Measurements from ENCODE around the gene ZBTB48.
A peak's percentile ranks its signal among the peaks of the same experiment; 100 is the strongest.
"Not testable (repeated sequence)": the region's sequence is repeated elsewhere in the genome, so short reads cannot be mapped to it uniquely, and the experiment has no call there.

The ZBTB48 gene

DNA sequence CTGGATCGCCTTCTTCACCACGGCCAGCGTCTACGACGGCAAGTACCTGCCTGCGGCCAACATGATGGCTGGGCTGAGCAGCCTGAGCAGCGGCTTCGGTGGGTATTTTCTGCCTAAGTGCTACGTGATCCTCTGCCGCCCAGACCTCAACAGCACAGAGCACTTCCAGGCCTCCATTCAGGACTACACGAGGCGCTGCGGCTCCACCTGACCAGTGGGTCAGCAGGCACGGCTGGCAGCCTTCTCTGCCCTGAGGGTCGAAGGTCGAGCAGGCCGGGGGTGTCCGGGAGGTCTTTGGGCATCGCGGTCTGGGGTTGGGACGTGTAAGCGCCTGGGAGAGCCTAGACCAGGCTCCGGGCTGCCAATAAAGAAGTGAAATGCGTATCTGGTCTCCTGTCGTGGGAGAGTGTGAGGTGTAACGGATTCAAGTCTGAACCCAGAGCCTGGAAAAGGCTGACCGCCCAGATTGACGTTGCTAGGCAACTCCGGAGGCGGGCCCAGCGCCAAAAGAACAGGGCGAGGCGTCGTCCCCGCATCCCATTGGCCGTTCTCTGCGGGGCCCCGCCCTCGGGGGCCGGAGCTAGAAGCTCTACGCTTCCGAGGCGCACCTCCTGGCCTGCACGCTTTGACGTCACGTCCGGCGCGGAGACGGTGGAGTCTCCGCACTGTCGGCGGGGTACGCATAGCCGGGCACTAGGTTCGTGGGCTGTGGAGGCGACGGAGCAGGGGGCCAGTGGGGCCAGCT lies at the start of gene ZBTB48:
Gene ZBTB48, plus strand, starts transcription at position 621 of the 745 bp plus-strand sequence. CDS start 616 bp downstream, outside the sequence.
- peak; percentile 95 for DNase-seq

DNA sequence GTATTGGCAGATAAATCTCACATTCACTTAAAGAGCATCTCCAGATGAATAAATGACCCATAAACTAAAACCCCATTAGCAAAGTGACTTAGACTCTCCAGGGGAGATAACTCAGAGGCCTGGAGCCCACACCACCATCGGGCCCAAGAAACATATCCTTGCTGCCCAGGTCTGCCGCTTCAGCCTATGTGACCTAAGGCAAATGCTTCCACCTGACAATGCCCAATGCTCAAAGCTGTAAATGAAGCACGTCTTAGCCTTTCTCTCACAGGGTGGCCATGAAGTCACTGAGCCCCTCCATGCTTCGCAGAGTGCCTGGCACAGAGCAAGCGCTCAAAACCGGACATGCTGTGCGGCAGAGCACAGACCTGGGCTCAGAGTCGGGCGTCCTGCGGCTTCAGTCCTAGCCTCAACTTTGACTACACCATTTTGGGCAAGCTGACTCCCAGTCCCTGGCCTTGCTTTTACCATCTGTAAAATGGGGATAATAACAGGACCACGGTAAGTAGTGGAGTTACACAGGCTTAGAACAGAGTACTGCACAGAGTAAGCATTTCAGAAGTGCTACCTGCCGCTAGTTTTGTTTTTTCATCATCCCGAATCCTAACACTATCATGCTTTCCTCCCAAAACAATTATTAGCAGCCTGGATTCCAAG lies 49.2 kb upstream of the ZBTB48 start:
- DNase-seq = no peak

DNA sequence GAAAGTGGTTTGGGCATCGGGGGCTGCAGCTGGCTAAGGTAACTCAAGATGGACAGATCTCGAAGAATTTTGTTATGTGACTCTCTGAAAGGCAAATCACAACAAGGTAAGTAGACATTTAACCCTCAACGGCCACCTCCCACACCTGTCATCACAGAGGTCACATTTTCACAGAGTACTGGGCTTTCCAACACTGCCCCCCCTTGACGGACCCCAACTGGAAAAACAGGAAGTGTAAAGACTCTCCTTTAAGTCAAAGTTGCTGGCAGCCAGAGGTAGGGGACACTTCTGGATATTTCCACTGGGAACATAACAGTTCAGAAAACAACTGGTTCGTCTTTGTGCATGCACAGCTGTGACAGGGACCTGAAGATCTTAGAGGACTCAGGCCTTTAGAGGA lies 47.8 kb upstream of the ZBTB48 start:
- no peak for DNase-seq

DNA sequence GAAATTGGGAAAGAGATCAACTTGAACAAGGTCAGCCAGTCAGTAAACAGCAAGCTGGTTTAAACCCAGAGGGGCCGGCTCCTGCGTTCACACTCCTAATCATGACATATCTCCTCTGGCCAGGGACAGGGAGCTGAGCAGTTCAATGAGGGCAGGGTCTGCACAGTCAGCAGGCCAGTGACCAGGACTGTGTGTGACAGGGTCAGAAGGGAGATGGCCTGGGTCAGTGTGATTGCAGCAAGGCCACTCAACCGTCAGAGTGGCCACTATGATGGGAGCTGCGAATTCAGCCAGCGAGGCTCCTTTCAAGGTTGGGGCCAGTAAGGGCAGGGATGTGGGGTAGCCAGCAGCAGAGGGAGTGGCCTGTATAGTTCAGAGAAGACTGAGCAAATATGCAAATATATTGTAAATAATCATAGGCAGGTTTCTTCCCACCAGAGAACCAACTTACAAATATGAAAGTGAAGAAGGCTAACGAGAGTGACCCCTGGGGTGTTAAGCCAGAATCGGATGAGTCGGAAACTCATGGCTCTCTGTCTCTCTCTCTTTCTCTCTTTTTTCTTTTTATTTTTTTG lies 45.5 kb upstream of the ZBTB48 start:
- DNase-seq = no peak

DNA sequence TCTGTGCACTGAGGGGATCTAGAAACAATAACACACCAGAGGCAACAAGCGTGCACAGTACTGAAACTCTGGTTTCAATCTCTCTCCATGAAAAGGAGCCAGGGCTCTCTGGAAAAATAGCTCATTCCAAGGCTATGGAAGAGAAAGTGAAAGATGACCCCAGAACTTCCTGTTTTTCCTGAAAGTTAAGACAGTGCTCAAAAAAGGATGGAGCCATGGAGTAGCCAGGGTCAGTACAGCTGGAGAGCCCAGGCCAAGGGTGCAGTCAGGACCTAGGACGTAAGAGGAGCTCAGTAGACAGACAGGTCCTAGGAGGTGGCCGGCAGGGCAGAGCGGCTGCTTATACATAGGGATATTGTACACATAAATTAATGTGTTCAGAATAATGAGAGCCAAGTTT lies 44.6 kb upstream of the ZBTB48 start:
- no peak for DNase-seq

DNA sequence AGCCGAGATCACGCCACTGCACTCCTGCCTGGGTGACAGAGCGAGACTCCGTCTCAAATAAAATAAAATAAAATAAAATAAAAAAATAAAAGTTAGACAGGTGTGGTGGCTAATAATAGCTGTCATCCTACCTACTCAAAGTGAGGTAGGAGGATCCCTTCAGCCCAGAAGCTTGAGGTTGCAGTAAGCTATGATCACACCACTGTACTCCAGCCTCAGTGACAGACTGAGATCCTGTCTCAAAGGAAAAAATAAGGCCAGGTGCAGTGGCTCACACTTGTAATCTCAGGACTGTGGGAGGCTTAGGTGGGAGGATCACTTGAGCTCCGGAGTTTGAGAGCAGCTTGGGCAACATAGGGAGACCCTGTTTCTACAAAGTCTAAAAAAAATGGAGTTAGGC lies 43.5 kb upstream of the ZBTB48 start:
- DNase-seq = no peak

DNA sequence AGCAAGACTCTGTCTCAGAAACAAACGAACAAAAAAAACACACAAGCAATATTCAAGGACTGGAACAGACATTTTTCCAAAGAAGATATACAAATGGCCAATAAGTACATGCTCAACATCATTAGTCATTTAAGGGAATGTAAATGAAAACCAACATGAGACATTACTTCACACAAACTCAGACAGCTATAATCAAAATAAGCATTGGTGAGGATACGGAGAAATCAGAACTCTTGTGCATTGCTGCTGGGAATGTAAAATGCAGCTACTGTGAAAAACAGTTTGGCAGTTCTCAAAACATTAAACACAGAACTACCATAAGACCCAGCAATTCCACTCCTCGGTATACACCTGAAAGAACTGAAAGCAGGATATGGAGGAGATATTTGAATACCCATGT lies 40.8 kb upstream of the ZBTB48 start:
- DNase-seq = no peak

DNA sequence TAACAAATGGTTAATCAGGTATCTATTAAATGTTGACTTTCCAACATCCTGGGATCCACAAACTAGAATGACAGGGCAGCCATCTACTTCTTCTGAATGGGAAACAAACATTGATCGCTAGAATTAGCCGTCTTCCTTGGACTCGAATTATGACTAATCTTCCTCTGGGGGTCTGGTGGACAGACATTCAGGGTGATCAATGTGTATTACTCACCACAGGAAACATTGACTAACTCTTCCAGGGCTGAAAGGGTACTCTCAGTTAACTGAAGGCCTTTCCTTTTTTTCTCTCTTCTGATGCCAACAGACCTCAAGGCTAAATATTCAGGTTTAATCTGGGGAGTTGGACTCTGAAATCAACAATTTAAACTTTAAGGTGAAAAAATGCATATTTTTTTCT lies 35.0 kb upstream of the ZBTB48 start:
- DNase-seq = no peak

DNA sequence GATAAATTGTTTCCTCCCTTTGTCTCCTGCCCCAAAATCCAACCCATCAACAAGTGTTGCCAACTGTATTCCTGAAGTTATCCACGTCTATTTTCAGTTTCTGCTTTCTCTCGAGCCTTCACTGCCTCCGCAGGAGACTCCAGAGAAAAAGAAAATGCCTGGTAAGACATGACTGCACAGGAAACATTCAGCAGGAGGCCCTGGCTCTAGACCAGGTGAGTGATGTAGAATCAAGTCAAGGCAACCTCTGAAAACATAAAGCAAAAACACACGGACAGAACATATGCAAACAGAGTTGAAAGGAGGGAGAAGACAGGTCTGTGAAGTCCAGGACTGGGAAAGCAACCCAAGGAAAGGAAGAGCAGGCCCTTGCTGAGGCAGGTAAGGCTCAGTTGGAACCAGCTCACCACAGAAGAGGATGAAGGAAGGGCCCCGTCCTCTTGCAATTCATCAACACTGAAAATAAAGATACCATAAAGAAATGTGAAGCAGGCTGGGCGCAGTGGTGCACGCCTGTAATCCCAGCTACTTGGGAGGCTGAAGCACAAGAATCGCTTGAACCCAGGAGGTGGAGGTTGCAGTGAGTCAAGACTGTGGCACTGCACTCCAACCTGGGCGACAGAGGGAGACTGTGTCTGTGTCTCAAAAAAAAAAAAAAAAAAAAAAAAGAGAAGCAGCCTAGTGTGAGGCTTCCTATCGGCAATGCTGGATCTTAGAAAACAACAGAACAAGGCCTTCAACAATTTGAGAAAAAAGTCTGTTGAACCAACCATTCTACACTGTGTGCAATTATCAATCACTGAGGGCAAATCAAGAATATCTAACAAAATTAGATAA lies 34.3 kb upstream of the ZBTB48 start:
- no peak for DNase-seq

DNA sequence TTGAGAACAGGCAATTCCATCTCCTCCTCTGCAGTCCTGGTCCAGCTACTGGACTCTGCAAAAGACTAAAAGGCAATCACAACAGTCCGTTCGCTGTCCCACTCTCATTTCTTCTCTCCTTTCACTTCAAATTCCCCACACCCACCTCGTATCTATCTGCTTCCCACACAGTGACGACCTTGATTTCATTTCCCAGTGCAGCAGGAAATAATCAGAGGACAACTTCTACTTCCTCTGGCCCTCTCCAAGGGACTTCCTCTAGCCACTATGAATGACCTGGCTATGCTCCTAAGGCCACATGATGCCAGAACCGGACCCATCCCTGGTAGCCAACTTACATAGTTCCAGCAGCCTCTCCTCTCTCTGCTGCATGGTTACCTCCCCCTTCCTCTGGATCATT lies 33.5 kb upstream of the ZBTB48 start:
- no peak for DNase-seq

DNA sequence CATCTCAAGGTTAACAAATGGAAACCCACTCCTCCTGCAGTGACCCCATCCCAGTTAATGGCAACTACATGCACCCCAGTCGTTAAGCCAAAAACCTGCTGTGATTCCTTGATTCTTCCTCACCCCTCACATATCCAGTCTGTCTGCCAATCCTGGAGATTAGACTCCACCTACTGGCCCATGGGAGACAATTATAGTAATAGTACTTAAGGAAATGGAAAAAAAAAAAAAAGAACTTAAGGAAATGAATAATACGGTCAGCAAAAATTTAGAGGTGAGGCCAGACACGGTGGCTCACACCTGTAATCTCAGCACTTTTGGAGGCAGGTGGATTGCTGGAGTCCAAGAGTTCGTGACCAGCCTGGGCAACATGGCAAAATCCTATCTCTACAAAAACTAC lies 32.5 kb upstream of the ZBTB48 start:
- DNase-seq = no peak

DNA sequence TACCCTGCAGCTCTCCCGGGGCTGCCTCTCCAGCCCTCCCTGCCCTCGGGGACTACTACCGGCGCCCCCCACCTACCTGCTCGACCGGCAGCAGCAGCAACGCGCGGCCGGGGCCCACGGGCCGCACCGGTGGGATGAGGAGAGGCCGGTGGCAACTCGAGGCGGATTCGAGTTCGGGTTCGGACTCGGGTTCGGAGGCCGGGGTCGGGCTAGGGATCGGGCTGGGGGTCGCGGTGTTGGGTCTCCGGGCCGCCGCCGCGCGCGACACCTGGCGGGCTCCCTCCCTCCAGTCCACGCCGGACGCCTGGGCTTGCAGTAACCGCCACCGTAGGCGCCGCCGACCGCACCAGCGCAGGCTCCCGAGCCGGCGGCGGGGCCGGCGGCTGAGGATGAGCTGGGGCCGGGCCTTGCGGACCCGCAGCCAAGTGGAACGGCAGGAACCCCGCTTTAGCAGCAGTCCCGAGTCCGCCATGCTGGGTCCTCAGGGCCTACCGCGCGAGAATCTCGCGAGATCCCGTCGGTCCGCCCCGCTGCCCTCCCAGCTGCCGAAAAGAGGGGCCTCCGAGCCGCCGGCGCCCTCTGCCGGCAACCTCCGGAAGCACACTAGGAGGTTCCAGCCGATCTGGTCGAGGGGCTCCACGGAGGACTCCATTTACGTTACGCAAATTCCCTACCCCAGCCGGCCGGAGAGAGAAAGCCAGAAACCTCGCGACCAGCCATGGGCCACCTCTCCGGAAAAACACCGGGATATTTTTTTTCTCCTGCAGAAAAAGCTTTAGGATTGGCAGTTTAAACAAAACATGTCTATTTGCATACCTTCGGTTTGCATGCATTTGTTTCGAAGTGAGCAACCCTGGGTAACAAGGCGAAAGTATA lies 25.5 kb upstream of the ZBTB48 start, which contains the start of gene NOL9:
Gene NOL9, minus strand, starts transcription at position 483 of the 876 bp plus-strand sequence. Its CDS starts 11 bp downstream, at position 472.
- DNase-seq = peak; percentile 94

DNA sequence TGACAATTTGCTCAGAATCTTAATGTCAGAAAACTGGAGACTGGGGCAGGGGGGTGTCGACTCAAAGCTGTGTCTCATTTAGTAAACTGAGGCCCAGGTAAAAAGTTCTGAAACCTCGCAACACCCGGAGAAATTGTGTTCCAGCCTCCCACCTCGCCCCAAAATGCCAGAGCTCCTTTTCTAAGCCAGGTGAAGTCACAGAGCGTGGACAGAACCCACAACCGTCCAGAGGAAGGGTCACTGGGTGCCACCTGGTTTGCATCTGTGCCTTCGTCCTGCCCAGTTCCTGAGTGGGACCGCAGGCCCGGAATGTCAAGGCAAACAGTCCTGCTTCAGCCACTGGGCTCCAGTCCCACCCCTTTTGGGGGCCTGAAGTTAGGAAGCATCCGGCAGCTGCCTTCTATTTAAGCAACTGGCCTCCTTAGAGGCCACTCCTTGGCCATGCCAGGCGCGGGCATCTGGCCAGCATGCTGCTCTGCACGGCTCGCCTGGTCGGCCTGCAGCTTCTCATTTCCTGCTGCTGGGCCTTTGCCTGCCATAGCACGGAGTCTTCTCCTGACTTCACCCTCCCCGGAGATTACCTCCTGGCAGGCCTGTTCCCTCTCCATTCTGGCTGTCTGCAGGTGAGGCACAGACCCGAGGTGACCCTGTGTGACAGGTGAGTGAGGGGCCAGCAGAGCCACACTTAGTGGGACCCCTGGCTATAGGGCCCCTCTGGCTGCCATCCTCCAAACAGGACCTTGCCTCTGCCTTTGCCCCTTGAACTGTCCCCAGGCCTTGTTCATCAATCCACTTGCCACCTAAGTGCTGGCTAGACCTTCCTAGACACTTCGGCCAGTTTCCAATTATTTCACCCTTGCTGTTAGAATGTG lies 24.7 kb upstream of the ZBTB48 start, which contains the start of gene TAS1R1:
Gene TAS1R1, plus strand, starts transcription at position 401 of the 872 bp plus-strand sequence. Its CDS starts 67 bp downstream, at position 468.
- no peak for DNase-seq

DNA sequence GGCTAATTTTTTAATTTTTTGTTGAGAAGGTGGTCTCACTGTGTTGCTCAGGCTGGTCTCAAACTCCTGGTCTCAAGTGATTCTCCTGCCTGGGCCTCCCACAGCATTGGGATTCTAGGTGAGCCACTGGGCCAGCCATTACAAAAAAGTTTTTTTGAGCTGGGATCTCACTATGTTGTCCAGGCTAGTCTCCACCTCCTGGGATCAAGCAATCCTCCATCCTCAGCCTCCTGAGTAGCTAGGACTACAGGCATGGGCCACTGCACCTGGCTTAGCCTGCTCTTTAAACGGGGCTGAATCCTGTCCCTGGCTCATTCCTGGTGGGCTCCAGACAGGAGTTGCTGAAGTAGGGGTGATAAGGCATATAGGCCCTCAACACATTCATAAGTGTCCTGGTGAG lies 22.2 kb upstream of the ZBTB48 start:
- DNase-seq = no peak

DNA sequence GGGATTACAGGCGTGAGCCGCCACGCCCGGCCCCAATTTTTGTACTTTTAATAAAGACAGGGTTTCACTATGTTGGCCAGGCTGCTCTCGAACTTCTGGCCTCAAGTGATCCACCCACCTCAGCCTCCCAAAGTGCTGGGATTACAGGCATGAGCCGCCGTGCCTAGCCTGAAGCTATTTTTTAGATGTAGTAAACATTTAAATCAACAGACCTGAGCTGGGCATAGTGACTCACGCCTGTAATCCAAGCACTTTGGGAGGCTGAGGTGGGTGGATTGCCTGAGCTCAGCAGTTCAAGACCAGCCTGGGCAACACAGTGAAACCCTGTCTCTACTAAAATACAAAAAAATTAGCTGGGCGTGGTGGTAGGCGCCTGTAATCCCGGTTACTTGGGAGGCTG lies 20.6 kb upstream of the ZBTB48 start:
- DNase-seq = not testable (repeated sequence)

DNA sequence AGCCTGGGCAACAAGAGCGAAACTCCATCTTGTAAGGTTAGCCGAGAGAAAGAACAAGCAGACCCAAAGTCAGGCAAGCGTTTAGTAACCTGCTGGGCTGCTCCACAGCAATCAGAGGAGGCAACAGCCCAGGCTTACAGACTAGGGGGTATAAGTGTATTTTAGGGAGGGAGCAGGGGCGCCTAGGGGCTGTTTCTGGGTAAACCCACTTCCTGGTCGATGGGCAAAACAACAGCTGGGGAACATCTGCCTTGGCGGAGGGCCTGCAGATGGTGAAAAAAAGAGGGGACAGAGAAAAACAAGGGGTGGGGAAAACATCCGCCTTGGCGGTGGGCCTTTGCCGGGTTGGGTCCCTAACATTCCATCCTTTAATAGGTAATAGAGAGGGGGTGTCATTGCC lies 19.5 kb upstream of the ZBTB48 start:
- DNase-seq = no peak

DNA sequence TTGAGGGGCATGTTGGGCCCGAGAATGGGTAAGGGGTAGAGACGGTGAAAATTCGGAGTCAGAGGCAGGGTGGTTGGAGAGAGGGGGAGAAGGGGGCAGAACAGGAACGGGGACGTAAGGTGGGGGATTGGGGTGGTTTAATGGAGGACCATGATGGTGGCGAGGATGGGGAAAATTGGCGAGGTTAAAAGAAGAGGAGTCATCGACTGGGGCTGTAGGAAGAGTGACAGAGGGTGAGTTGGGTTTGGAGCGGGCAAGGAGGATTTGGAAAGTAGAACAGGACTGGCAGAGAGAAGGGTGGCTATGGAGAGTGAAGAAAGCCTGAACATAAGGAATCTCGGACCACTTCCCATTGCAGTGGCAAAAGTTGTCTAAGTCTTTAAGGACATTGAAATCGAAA lies 10.8 kb upstream of the ZBTB48 start:
- no peak for DNase-seq

DNA sequence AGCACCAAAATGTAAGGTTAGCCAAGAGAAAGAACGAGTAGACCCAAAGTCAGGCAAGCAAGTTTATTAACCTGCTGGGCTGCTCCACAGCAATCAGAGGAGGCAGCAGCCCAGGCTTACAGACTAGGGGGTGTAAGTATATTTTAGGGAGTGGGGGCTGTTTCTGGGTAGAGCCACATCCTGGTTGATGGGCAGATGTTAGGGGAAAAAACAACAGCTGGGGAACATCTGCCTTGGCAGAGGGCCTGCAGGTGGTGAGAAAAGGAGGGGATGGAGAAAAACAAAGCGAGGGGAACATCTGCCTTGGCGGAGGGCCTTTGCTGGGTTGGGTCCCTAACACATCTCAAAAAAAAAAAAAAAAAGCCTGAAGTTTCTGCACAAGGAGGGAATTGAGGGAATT lies 9.7 kb upstream of the ZBTB48 start:
- DNase-seq = no peak

DNA sequence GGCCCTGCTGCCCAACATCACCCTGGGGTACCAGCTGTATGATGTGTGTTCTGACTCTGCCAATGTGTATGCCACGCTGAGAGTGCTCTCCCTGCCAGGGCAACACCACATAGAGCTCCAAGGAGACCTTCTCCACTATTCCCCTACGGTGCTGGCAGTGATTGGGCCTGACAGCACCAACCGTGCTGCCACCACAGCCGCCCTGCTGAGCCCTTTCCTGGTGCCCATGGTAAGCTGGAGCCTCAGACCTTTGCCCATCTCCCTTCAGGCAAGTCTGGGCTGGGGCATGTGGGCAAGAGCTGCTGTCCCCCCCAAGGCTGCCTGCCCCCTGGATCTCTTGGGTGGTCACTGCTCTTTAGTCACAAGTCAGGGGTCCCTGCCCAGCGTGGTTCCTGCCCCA lies 8.8 kb upstream of the ZBTB48 start:
- no peak for DNase-seq

DNA sequence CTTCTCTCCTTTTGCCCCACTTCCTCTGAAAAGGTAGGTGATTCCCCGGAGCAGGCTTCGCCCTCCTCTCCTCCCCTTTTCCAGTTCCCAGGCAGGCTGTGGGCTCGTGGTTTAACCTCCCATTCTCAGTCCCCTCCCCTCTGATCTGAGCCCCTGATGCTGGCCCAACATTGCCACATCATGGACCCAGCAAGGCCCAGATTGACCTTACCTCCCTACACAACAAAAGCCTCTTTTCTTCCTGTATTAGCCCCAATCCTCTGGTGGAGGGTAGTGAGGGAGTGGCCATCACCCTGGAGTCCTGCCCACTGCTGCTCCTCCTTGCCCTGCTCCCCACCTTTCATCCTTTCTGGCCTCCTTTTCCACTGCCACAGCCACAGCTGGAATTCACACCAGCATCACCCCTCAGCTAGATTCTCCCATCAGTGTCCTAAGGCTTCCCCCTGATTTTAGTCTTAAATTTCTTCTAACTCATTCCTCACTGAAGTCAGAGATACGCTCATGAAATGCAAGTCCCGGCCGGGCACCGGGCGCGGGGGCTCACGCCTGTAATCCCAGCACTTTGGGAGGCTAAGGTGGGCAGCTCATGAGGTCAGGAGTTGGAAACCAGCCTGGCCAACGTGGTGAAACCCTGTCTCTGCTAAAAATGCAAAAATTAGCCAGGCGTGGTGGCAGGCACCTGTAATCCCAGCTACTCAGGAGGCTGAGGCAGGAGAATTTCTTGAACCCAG lies 7.0 kb upstream of the ZBTB48 start:
- DNase-seq = no peak
